Measurements from ENCODE around the gene APBB2. TPM values are rescaled to one million over a fixed set of nuclear protein-coding genes. Genes with fewer than 3 reads are reported as not detected.
A peak's percentile ranks its signal among the peaks of the same experiment; 100 is the strongest.

Gene APBB2
- total RNA-seq, 2 donors from 2014 or later: 17.4 to 56.6 TPM

- Histone ChIP-seq H3K4me3 (no peak overlapping the region), H3K27ac (peak overlapping the region in 1 of 2 donors; percentile 6), H3K4me1 (replicated peaks) (peaks cover 3% of the 10 kb centered on the region), H3K9me3 (no peaks in the 10 kb centered on the region), H3K36me3 (no peaks in the 10 kb centered on the region), H3K27me3 (replicated peaks; ENCODE audit: insufficient read depth) (no peaks in the 10 kb centered on the region)
- DNase-seq (ENCODE audit: low spot score): peak; percentile 27
- WGBS: 24% methylated on average over 1 of the region's 1 CpG
- intact Hi-C loops (cut with DNase I): no loop called here
- TF ChIP-seq POLR2AphosphoS5 (IDR thresholded peaks at IDR 0.05) (peak; percentile 84), CTCF (IDR thresholded peaks at IDR 0.05) (no peak)
These were observed 136.7 kb downstream of the APBB2 start for GRCh38 chr4:41077628-41078027.

- WGBS: 95% methylated on average over 1 of the region's 1 CpG
- Histone ChIP-seq H3K36me3 (no peaks in the 10 kb centered on the region), H3K4me1 (replicated peaks) (peaks cover 3% of the 10 kb centered on the region), H3K27ac (no peak overlapping the region), H3K9me3 (no peaks in the 10 kb centered on the region), H3K27me3 (replicated peaks; ENCODE audit: insufficient read depth) (no peaks in the 10 kb centered on the region), H3K4me3 (no peak overlapping the region)
- TF ChIP-seq POLR2A (IDR thresholded peaks at IDR 0.05) (no peak), CTCF (IDR thresholded peaks at IDR 0.05) (no peak), POLR2AphosphoS5 (IDR thresholded peaks at IDR 0.05) (no peak)
- intact Hi-C loops (cut with DNase I): no loop called here
- no peak for DNase-seq (ENCODE audit: low spot score)
These were observed 137.9 kb downstream of the APBB2 start for GRCh38 chr4:41076481-41076880.

- H3K27ac ChIP-seq: no peak overlapping the region
- no peak overlapping the region for H3K4me3 ChIP-seq
- H3K4me1 ChIP-seq (replicated peaks): peaks cover 3% of the 10 kb centered on the region
- intact Hi-C loops (cut with DNase I): no loop called here
- no peaks in the 10 kb centered on the region for H3K36me3 ChIP-seq
- H3K27me3 ChIP-seq (replicated peaks; ENCODE audit: insufficient read depth): no peaks in the 10 kb centered on the region
- no peak for DNase-seq (ENCODE audit: low spot score)
- TF ChIP-seq CTCF (IDR thresholded peaks at IDR 0.05) (no peak), POLR2AphosphoS5 (IDR thresholded peaks at IDR 0.05) (no peak), POLR2A (IDR thresholded peaks at IDR 0.05) (no peak)
- WGBS: 90% methylated on average over 3 of the region's 3 CpGs
- no peaks in the 10 kb centered on the region for H3K9me3 ChIP-seq
These were observed 140.1 kb downstream of the APBB2 start for GRCh38 chr4:41074215-41074614.

- H3K27me3 ChIP-seq (replicated peaks; ENCODE audit: insufficient read depth): no peaks in the 10 kb centered on the region
- H3K4me3 ChIP-seq: no peak overlapping the region
- no peak overlapping the region for H3K27ac ChIP-seq
- H3K36me3 ChIP-seq: no peaks in the 10 kb centered on the region
- no peaks in the 10 kb centered on the region for H3K9me3 ChIP-seq
- DNase-seq (ENCODE audit: low spot score): no peak
- TF ChIP-seq POLR2A (IDR thresholded peaks at IDR 0.05) (no peak), CTCF (IDR thresholded peaks at IDR 0.05) (no peak), POLR2AphosphoS5 (IDR thresholded peaks at IDR 0.05) (no peak)
- 68% methylated on average over 7 of the region's 7 CpGs for WGBS
- intact Hi-C loops (cut with DNase I): no loop called here
- H3K4me1 ChIP-seq (replicated peaks): peaks cover under 1% of the 10 kb centered on the region
These were observed 142.1 kb downstream of the APBB2 start for GRCh38 chr4:41072021-41072777.

Measured in prostate gland (tissue), 2 donors.